ENCODE measurements around the gene RCSD1. TPM values are rescaled to one million over a fixed set of nuclear protein-coding genes. Genes with fewer than 3 reads are reported as not detected.
A peak's percentile ranks its signal among the peaks of the same experiment; 100 is the strongest.

The RCSD1 gene
- total RNA-seq, 1 donor from 2014 or later, result under 0.01 TPM

- Histone ChIP-seq H3K36me3 (ENCODE audit: control insufficient read depth, insufficient read depth, low read length) (no peaks in the 10 kb centered on the region), H3K4me3 (ENCODE audit: low read depth, low read length) (no peak overlapping the region), H3K27me3 (ENCODE audit: control insufficient read depth, insufficient read depth, low read length) (no peaks in the 10 kb centered on the region)
- FAIRE-seq, result no peak
- no peak for TF ChIP-seq CTCF (IDR thresholded peaks at IDR 0.05; ENCODE audit: insufficient read depth, low read length, severe bottlenecking)
- DNase-seq (ENCODE audit: low read depth), result peak; percentile 40
Observed at GRCh38 chr1:167683641-167684502, 53.8 kb downstream of the RCSD1 start.

DNA sequence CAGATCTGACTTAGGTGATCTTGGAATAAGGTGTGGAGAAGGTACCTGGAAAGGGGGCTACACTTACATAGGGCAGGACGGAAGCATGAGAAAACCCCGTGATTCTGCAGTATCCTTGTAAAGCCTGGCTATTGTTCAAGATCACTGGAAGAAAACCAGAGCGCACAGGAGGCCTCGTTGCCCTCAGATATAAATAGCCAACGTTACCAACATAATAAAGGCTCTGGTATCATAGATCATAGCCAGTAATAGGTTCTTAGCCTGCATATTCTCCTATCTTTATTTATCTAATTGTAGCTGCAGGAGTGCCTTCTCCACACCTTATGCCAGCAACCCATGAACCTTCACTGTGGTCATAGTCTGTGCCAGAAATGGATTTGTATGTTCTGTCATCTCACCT is 55.8 kb downstream of the RCSD1 start:
- Histone ChIP-seq H3K36me3 (ENCODE audit: control insufficient read depth, insufficient read depth, low read length) (no peaks in the 10 kb centered on the region), H3K4me3 (ENCODE audit: low read depth, low read length) (no peak overlapping the region), H3K27me3 (ENCODE audit: control insufficient read depth, insufficient read depth, low read length) (no peaks in the 10 kb centered on the region)
- TF ChIP-seq CTCF (IDR thresholded peaks at IDR 0.05; ENCODE audit: insufficient read depth, low read length, severe bottlenecking), result no peak
- no peak for DNase-seq (ENCODE audit: low read depth)
- FAIRE-seq, result no peak

GRCh38 chr1:167687919-167688519 is 58.0 kb downstream of the RCSD1 start:
- peak; percentile 79 for DNase-seq (ENCODE audit: low read depth)

DNA sequence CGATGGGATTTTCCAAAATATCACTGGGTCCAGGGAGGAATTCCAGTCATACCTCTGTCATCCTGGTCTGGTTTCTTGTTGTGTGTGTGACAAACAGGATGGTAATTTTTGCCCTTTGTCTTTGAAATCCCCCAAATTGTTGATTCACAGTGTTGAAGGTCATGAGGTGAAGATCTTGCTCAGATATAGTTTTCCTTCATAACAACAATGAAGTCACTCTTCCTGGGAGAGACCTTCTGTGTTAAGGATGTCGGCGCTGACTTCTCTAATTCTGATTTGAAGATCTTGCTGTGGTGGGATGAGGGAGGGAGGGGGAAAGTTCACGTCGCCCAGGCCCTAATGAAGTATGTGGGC is 59.5 kb downstream of the RCSD1 start:
- no peak for TF ChIP-seq CTCF (IDR thresholded peaks at IDR 0.05; ENCODE audit: insufficient read depth, low read length, severe bottlenecking)
- DNase-seq (ENCODE audit: low read depth) (no peak), FAIRE-seq (no peak)
- H3K36me3 ChIP-seq (ENCODE audit: control insufficient read depth, insufficient read depth, low read length), result no peaks in the 10 kb centered on the region
- no peak overlapping the region for H3K4me3 ChIP-seq (ENCODE audit: low read depth, low read length)
- H3K27me3 ChIP-seq (ENCODE audit: control insufficient read depth, insufficient read depth, low read length), result peaks cover 3% of the 10 kb centered on the region

More at GRCh38 chr1:167687919-167688519, 58.0 kb downstream of the RCSD1 start:
- peak; percentile 79 for TF ChIP-seq CTCF (IDR thresholded peaks at IDR 0.05; ENCODE audit: insufficient read depth, low read length, severe bottlenecking)
- H3K4me3 ChIP-seq (ENCODE audit: low read depth, low read length), result no peak overlapping the region
- no peaks in the 10 kb centered on the region for H3K36me3 ChIP-seq (ENCODE audit: control insufficient read depth, insufficient read depth, low read length)
- no peak for FAIRE-seq
- H3K27me3 ChIP-seq (ENCODE audit: control insufficient read depth, insufficient read depth, low read length), result peaks cover 3% of the 10 kb centered on the region

GRCh38 chr1:167690053-167690452 is 60.0 kb downstream of the RCSD1 start:
- TF ChIP-seq CTCF (IDR thresholded peaks at IDR 0.05; ENCODE audit: insufficient read depth, low read length, severe bottlenecking), result no peak
- no peak for DNase-seq (ENCODE audit: low read depth)
- FAIRE-seq, result no peak

More at GRCh38 chr1:167690053-167690452, 60.0 kb downstream of the RCSD1 start:
- H3K36me3 ChIP-seq (ENCODE audit: control insufficient read depth, insufficient read depth, low read length), result no peaks in the 10 kb centered on the region
- H3K27me3 ChIP-seq (ENCODE audit: control insufficient read depth, insufficient read depth, low read length), result peaks cover 3% of the 10 kb centered on the region
- no peak overlapping the region for H3K4me3 ChIP-seq (ENCODE audit: low read depth, low read length)
